GM12873 (cell line): Measurements from ENCODE around the gene ABHD12.

Source experiments
- TF ChIP-seq, protein P1 (sequence below): IDR thresholded peaks from 2 replicates; pipeline ENCODE4 v1.5.1; 2012; ENCODE audit warnings: low read depth, mild to moderate bottlenecking, moderate library complexity, low read length, control low read depth; ENCODE audit not compliant: insufficient read depth; ENCODE audit errors: missing control alignments

The ABHD12 gene

DNA sequence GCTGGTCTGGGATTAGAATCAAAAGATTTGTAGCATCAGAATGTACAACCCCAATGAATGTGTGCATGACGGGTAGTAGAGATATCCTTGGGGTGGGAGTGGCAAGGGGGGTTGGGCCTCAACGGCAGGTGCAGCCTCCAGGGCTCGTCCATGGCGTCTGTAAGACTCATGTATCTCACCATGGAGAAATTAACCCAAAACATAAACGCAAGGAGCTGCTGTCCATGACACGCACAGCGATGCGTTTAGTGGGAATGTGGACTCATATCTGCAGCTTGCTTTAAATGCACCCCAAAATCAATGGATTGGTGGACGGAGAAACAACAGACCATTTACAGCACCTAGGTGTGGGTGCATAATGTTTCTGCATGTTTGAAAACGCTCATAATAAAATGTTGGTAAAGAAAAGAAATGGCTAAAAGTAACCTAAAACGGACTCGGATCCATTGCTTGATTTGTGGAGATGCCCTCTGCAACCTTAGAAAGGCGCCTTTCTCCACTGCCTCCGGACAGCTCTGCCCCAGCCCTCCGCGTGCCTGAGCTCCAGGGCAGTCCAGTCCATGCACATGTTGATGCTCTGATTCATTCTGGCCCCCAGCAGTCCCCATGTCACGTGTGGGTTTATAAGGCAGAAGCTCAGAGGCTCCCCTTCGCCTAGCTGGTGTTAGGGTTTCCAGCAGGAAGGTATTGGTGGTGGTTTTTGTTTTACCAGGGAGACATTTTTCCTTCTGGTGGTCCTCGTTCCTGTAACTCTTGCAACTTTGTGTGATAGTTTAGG is 118.2 kb downstream of the ABHD12 start:
- TF ChIP-seq, protein P1, sequence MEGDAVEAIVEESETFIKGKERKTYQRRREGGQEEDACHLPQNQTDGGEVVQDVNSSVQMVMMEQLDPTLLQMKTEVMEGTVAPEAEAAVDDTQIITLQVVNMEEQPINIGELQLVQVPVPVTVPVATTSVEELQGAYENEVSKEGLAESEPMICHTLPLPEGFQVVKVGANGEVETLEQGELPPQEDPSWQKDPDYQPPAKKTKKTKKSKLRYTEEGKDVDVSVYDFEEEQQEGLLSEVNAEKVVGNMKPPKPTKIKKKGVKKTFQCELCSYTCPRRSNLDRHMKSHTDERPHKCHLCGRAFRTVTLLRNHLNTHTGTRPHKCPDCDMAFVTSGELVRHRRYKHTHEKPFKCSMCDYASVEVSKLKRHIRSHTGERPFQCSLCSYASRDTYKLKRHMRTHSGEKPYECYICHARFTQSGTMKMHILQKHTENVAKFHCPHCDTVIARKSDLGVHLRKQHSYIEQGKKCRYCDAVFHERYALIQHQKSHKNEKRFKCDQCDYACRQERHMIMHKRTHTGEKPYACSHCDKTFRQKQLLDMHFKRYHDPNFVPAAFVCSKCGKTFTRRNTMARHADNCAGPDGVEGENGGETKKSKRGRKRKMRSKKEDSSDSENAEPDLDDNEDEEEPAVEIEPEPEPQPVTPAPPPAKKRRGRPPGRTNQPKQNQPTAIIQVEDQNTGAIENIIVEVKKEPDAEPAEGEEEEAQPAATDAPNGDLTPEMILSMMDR: no peak

DNA sequence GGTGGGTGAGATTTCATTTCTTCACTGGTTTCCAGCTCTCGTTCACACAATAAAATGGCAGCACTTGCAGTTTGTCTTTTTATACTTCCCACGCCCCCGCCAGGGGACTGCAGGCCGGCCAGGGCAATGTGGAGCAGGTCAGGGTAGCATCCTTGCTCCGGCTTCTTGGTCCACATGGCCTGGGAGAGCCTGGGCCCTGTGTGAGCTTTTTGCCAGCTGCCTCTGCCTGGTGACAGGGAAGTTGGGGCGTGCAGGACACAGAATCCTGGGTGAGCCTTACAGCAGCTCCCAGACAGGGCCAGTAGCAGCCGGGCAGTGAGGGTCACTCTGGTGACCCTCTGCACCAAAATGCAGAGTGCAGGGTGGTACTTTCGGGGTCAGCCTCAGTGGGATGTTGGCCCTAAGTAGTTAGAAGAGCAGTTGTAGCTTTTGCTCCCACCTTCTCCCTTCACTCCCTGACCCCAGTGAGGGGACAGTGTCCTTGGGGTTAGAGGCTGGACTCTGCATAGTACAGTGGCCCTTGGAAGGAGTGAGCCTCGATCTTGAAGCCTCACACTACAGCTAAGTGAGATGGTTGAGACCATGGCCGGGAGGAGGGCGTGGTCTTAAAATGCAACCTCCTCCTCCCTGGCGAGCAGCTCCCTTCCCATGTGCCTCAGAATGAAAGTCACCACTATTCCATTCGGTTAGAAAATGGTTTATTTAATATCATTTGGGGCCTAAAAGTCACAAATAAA is 119.0 kb downstream of the ABHD12 start:
- TF ChIP-seq, protein P1: no peak

DNA sequence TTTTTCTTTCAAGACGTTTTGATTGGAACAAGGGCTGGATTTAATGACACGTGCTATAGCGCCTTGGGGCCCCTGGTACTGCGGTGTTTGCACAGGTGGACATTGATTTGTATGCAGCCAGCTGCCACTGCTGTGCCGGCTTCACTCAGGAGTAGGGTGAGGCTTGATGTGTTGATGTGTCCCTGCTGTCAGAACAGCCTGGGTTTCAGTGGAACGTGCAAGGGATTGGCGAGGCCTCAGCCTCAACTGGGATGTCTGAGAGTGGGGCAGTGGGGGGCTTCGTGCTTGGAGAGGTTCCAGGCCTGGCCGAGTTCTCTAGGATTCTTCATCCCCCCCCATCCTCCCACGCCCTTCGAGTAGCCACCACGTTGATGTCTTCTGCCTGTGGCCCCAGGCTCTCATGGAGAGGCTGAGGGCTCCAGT is 119.8 kb downstream of the ABHD12 start:
- TF ChIP-seq, protein P1: no peak

DNA sequence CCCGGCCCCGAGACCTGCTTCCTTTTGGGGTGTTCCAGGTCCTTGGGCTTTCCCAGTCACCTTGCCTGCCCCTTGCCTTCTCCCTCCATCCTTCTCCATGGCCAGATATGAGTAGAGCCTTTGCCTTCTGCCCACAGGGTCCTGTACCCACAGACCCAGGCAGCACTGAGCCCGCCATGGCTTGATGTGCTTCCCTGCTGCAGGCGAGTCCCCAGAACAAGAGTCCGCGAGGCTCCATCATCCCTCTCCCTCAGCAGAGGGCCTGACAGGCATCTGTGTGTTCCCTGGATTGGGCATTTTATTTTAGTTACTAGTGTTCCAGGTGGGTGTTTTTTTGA is 120.8 kb downstream of the ABHD12 start:
- TF ChIP-seq, protein P1: no peak

DNA sequence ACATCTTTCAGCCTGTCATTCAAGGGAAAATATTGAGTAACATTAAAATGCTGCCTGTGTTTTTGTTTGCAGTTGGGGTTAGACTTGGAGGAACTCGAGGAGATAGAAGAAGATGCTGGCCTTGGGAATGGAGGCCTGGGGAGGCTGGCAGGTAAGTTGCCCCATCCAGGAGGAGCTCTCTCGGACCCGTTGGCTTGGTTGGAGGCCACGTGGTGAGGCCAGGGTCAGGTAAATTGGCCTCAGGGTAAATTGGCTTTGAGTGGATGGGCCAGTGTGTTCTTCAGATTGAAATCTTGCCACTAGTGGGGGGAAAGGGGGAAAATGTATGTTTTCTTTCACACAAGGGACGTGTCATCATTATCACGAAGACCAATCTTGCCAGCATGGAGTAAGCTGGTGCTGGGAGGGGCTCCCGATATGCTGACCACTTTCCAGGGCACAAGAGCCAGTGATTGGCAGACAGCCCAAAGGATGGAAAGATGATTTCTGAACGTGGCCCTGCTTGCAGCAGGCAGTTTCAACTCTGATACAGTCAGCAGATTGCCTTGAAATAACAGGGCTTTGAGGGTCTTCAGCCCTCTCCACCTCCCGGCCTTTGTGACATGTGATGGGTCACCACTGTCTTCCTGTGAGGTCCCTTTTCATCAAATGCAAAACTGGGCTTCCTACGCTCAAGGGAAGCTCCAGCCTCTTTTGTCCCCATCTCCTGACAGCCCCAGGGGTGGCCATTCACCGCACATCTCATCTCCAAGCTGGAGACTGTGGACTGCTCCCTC is 121.4 kb downstream of the ABHD12 start:
- TF ChIP-seq, protein P1: no peak

DNA sequence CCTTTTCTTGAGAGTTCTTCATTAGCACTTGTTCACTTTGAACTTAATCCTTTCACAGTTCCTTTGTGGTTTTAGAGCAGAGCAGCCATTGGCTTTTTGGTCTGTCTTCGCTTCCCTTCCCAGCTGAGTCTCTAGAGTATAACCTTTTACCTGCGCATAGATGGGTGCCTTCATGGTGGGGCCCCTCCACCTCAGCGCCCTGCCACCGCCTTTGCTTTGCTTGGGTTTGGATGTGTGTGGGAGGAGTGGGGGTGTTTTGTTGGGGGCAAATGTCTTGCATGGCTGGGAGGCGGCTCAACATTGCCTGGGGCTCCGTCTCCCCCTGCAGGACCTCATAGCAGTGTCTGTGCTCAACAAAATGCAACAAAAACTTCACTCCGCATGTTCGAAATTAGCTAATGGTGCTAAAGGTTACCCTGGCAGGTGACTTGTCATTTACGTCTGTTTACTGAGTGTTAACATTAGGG is 130.8 kb downstream of the ABHD12 start:
- TF ChIP-seq, protein P1: no peak

DNA sequence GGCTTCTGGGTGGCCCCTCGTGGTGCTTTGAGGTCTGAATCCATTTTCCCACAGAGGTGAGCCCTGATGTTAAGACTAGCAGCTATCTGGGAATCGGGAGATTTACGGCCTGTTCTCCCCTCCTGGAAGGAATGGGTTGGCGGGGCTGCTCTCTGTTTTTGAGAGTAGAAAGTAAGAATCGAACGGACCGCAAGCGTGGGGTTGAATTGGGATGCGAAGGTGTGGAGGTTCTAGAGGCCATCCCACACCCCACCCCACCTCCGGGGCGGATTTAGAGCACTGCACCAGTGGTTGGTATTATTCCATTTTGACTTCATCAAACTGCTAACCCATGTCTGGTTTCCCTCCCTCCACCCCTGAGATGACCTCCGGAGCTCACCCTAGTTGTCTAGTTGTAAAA is 131.3 kb downstream of the ABHD12 start:
- TF ChIP-seq, protein P1: no peak
